Endodermal cell (in vitro differentiated cells): ENCODE data around the gene SH3PXD2A. TPM values are rescaled to one million over a fixed set of nuclear protein-coding genes. Genes with fewer than 3 reads are reported as not detected.

Source experiments
- DNase-seq: peaks from one replicate; pipeline ENCODE4 v3.0.0-alpha.2; 2017
- H3K27ac ChIP-seq: 2 replicates; pipeline ENCODE4 v1.5.1; 2013; ENCODE audit warnings: mild to moderate bottlenecking, low read depth, low read length, moderate library complexity
- H3K27me3 ChIP-seq: 2 replicates; pipeline ENCODE4 v1.6.1; 2013; ENCODE audit warnings: mild to moderate bottlenecking, low read length, moderate library complexity; ENCODE audit not compliant: insufficient read depth, control insufficient read depth, poor library complexity, severe bottlenecking
- H3K36me3 ChIP-seq: 2 replicates; pipeline ENCODE4 v1.7.0; 2013; ENCODE audit warnings: mild to moderate bottlenecking, low read length, moderate library complexity; ENCODE audit not compliant: control insufficient read depth, insufficient read depth
- H3K4me1 ChIP-seq: one replicate; pipeline ENCODE4 v1.7.0; 2013; ENCODE audit warnings: low read length; ENCODE audit not compliant: control insufficient read depth, insufficient read depth
- H3K4me3 ChIP-seq: 2 replicates; pipeline ENCODE4 v1.5.1; 2013; ENCODE audit warnings: mild to moderate bottlenecking, low read length, moderate library complexity
- H3K9ac ChIP-seq: 2 replicates; pipeline ENCODE4 v1.6.1; 2013; ENCODE audit warnings: mild to moderate bottlenecking, low read length, moderate library complexity; ENCODE audit not compliant: poor library complexity, severe bottlenecking; ENCODE audit errors: extremely low read depth
- H3K9me3 ChIP-seq: 2 replicates; pipeline ENCODE4 v1.6.1; 2013; ENCODE audit warnings: mild to moderate bottlenecking, low read length, moderate library complexity; ENCODE audit not compliant: control insufficient read depth
- H3K27ac Mint-ChIP-seq: 2 replicates; pipeline ENCODE4 v1.8.0; 2020; ENCODE audit warnings: mixed read lengths
- H3K27me3 Mint-ChIP-seq: 2 replicates; pipeline ENCODE4 v1.8.0; 2021; ENCODE audit warnings: mild to moderate bottlenecking, mixed read lengths; ENCODE audit not compliant: insufficient read depth
- H3K36me3 Mint-ChIP-seq: 2 replicates; pipeline ENCODE4 v1.8.0; 2020; ENCODE audit warnings: low read depth, mixed read lengths
- H3K4me1 Mint-ChIP-seq: 2 replicates; pipeline ENCODE4 v1.8.0; 2020; ENCODE audit warnings: mixed read lengths
- H3K4me3 Mint-ChIP-seq: 2 replicates; pipeline ENCODE4 v1.8.0; 2020; ENCODE audit warnings: mild to moderate bottlenecking, moderate library complexity, mixed read lengths
- H3K9me3 Mint-ChIP-seq: 2 replicates; pipeline ENCODE4 v1.8.0; 2020; ENCODE audit warnings: mild to moderate bottlenecking, mixed read lengths
- CTCF ChIP-seq: fragments of 200-600 bp; sonication (generic); conservative IDR thresholded peaks from 2 replicates; pipeline ENCODE4 v1.5.0; 2021; ENCODE audit warnings: antibody characterized with exemption, mild to moderate bottlenecking
- WGBS, 2 experiments: methylation state at CpG; one replicate each; pipeline versions ENCODE4 v1.1.5 to v1.1.7; 2013; ENCODE audit warnings: missing lambda C conversion rate in 2 of 2, mixed read lengths in 1 of 2; ENCODE audit not compliant: insufficient coverage in 1 of 2, insufficient read length in 1 of 2; 5-methylcytosine and 5-hydroxymethylcytosine counted together
- total RNA-seq, 2 donors: library from RNA; stranded (reverse); fragmentation: NEBNext Ultra II Directional in 1 of 2; extraction: Animal tissue kit (Norgen Biotek cat#: 25700) in 1 of 2; gene quantifications; 2 replicates in 1 of 2; 3 replicates in 1 of 2; pipeline ENCODE4 v1.2.1, GENCODE V29; 2021

The SH3PXD2A gene
- total RNA-seq, 2 donors from 2014 or later: 15.7 to 22.6 TPM

DNA sequence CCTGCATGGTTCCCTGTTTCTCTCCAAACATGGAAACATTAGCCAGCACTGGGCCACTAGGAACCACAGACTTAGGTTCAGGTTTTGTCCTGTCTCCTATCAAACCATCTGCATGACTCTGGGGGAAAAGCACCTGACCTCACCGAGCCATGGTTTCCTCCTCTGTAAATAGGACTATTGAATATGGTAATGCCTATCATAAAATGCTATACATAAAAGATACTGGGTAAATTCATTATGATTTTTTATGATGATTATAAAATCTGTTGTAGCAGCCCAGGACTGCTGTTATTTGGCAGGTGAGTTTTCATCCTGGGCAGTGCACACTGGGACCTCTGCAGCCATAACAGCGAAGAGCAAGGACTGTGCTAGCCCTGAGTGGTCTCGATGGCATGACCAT lies 131.8 kb downstream of the SH3PXD2A start:
- Histone ChIP-seq H3K27me3 (no peaks in the 10 kb centered on the region), H3K9me3 (no peaks in the 10 kb centered on the region), H3K36me3 (no peaks in the 10 kb centered on the region), H3K4me3 (no peak overlapping the region), H3K4me1 (no peaks in the 10 kb centered on the region), H3K27ac (no peak overlapping the region), H3K9ac (no peak overlapping the region)
- no peak for DNase-seq
- no peak for TF ChIP-seq CTCF
- no peaks in the 10 kb centered on the region for H3K27me3 Mint-ChIP-seq
- H3K4me3 Mint-ChIP-seq: no peak overlapping the region
- H3K27ac Mint-ChIP-seq: no peak overlapping the region
- H3K4me1 Mint-ChIP-seq: no peaks in the 10 kb centered on the region
- 90 to 100% methylated on average over 1 to 2 of the region's 3 CpGs for WGBS, 2 experiments
- H3K36me3 Mint-ChIP-seq: peaks cover 25% of the 10 kb centered on the region
- H3K9me3 Mint-ChIP-seq: no peaks in the 10 kb centered on the region

- Mint-ChIP-seq H3K27me3 (no peaks in the 10 kb centered on the region), H3K4me1 (no peaks in the 10 kb centered on the region), H3K4me3 (no peak overlapping the region), H3K36me3 (peaks cover 22% of the 10 kb centered on the region), H3K27ac (no peak overlapping the region), H3K9me3 (no peaks in the 10 kb centered on the region)
- TF ChIP-seq CTCF: no peak
- no peaks in the 10 kb centered on the region for H3K36me3 ChIP-seq
- DNase-seq: no peak
- H3K27me3 ChIP-seq: no peaks in the 10 kb centered on the region
- 65 to 75% methylated on average over 7 of the region's 7 CpGs for WGBS, 2 experiments
- H3K9me3 ChIP-seq: no peaks in the 10 kb centered on the region
- H3K4me1 ChIP-seq: no peaks in the 10 kb centered on the region
- H3K27ac ChIP-seq: no peak overlapping the region
- H3K9ac ChIP-seq: no peak overlapping the region
- no peak overlapping the region for H3K4me3 ChIP-seq
Measured at GRCh38 chr10:103722632-103723031, 132.7 kb downstream of the SH3PXD2A start.

DNA sequence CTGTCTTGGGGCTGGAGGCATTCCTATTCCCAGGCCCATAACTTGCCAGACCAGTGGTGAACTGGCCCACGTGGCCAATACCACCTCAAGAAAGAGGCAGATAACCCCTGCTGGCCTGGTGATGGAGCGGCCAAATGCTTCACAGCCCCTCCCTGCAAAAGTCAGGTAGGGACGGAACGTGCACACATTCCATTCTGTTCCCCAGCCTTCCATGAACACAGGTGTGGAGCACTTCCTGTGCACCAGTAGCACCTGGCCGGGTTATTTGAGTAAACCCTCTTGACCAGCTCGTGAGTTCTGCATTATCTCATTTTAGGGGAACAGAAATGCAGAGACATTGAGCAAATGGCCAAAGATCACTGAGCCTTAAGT lies 134.4 kb downstream of the SH3PXD2A start:
- Histone ChIP-seq H3K9me3 (no peaks in the 10 kb centered on the region), H3K9ac (no peak overlapping the region), H3K4me1 (no peaks in the 10 kb centered on the region), H3K27me3 (no peaks in the 10 kb centered on the region), H3K27ac (no peak overlapping the region), H3K4me3 (no peak overlapping the region), H3K36me3 (no peaks in the 10 kb centered on the region)
- Mint-ChIP-seq H3K36me3 (peaks cover 22% of the 10 kb centered on the region), H3K27ac (no peak overlapping the region), H3K27me3 (no peaks in the 10 kb centered on the region), H3K9me3 (no peaks in the 10 kb centered on the region), H3K4me1 (no peaks in the 10 kb centered on the region), H3K4me3 (no peak overlapping the region)
- 90% methylated on average over 4 to 6 of the region's 6 CpGs for WGBS, 2 experiments
- DNase-seq: no peak
- TF ChIP-seq CTCF: no peak
